Stimulated activated CD4-positive, alpha-beta T cell treated with anti-CD3 and anti-CD28 coated beads, Interleukin-1b, Interleukin-23, amount 100 ng/mL, for 48 hours (primary cell): ENCODE data around the gene BRD3.

Experiments used
- DNase-seq: peaks from one replicate; pipeline ENCODE4 v3.0.0-alpha.2; 2020

BRD3 gene

GRCh38 chr9:134053941-134054761 is 13.7 kb downstream of the BRD3 start:
- DNase-seq, result no peak

GRCh38 chr9:134053401-134053871 is 14.4 kb downstream of the BRD3 start:
- DNase-seq, result no peak

- DNase-seq, result no peak
Measured at GRCh38 chr9:134052941-134053340, 14.9 kb downstream of the BRD3 start.

GRCh38 chr9:134052491-134052890 is 15.3 kb downstream of the BRD3 start:
- DNase-seq, result no peak

- no peak for DNase-seq
Measured at GRCh38 chr9:134051319-134051718, 16.5 kb downstream of the BRD3 start.

GRCh38 chr9:134050726-134051125 is 17.1 kb downstream of the BRD3 start:
- DNase-seq, result no peak

- DNase-seq, result no peak
Measured at GRCh38 chr9:134049772-134050588, 17.8 kb downstream of the BRD3 start.

- no peak for DNase-seq
Measured at GRCh38 chr9:134049236-134049635, 18.6 kb downstream of the BRD3 start.

- no peak for DNase-seq
Measured at GRCh38 chr9:134048582-134048968, 19.3 kb downstream of the BRD3 start.

GRCh38 chr9:134047868-134048581 is 19.8 kb downstream of the BRD3 start:
- no peak for DNase-seq

GRCh38 chr9:134046894-134047681 is 20.7 kb downstream of the BRD3 start:
- DNase-seq, result no peak

GRCh38 chr9:134045841-134046544 is 21.8 kb downstream of the BRD3 start:
- DNase-seq, result no peak

GRCh38 chr9:134044944-134045343 is 22.9 kb downstream of the BRD3 start:
- no peak for DNase-seq

GRCh38 chr9:134043531-134043988 is 24.3 kb downstream of the BRD3 start:
- DNase-seq, result no peak

GRCh38 chr9:134041649-134041962 is 26.2 kb downstream of the BRD3 start:
- no peak for DNase-seq

- DNase-seq, result no peak
Measured at GRCh38 chr9:134040781-134041648, 26.8 kb downstream of the BRD3 start.

- DNase-seq, result no peak
Measured at GRCh38 chr9:134040176-134040565, 27.7 kb downstream of the BRD3 start.

GRCh38 chr9:134039386-134040175 is 28.2 kb downstream of the BRD3 start:
- no peak for DNase-seq

- no peak for DNase-seq
Measured at GRCh38 chr9:134037641-134038040, 30.2 kb downstream of the BRD3 start.

GRCh38 chr9:134036130-134036529 is 31.7 kb downstream of the BRD3 start:
- DNase-seq, result no peak
